Sigmoid colon (tissue), 4 donors: ENCODE data around the gene TXNDC5.

Experiments
- CTCF ChIP-seq, 4 experiments: fragments of 450-650 bp in 3 of 4; fragments of 200-600 bp in 1 of 4; IDR thresholded peaks; one replicate each; pipeline ENCODE4 v1.5.1; 2016 to 2019; ENCODE audit warnings: antibody characterized with exemption in 4 of 4, mild to moderate bottlenecking in 3 of 4, moderate library complexity in 2 of 4
- POLR2AphosphoS5 ChIP-seq, 4 donors: sonication (generic); formaldehyde crosslinking; IDR thresholded peaks; one replicate each; pipeline ENCODE4 v1.6.1; 2017; ENCODE audit warnings: antibody characterized with exemption in 4 of 4

GRCh38 chr6:7932625-7933024, 22.0 kb upstream of the TXNDC5 start:
- TF ChIP-seq POLR2AphosphoS5 (IDR thresholded peaks at IDR 0.05): no peak
- no peak for TF ChIP-seq CTCF (IDR thresholded peaks at IDR 0.05)
